ENCODE results near the gene KCNK17.

GRCh38 chr6:39294133-39294532 lies 20.1 kb downstream of the KCNK17 start:
- TF ChIP-seq, protein P1, sequence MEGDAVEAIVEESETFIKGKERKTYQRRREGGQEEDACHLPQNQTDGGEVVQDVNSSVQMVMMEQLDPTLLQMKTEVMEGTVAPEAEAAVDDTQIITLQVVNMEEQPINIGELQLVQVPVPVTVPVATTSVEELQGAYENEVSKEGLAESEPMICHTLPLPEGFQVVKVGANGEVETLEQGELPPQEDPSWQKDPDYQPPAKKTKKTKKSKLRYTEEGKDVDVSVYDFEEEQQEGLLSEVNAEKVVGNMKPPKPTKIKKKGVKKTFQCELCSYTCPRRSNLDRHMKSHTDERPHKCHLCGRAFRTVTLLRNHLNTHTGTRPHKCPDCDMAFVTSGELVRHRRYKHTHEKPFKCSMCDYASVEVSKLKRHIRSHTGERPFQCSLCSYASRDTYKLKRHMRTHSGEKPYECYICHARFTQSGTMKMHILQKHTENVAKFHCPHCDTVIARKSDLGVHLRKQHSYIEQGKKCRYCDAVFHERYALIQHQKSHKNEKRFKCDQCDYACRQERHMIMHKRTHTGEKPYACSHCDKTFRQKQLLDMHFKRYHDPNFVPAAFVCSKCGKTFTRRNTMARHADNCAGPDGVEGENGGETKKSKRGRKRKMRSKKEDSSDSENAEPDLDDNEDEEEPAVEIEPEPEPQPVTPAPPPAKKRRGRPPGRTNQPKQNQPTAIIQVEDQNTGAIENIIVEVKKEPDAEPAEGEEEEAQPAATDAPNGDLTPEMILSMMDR (IDR thresholded peaks at IDR 0.05): no peak
- TF ChIP-seq POLR2A (IDR thresholded peaks at IDR 0.05): no peak
